Neural progenitor cell (in vitro differentiated cells): ENCODE results near the gene CPT1B.

Experiments used
- CTCF ChIP-seq: fragments of 200-600 bp; sonication (generic); IDR thresholded peaks from 2 replicates; pipeline ENCODE4 v1.5.1; 2017; ENCODE audit warnings: antibody characterized with exemption, mild to moderate bottlenecking
- EZH2 ChIP-seq: fragments of 200-600 bp; sonication (generic); IDR thresholded peaks from 2 replicates; pipeline ENCODE4 v1.6.1; 2017; ENCODE audit warnings: antibody characterized with exemption, mild to moderate bottlenecking, moderate library complexity
- EZH2phosphoT487 ChIP-seq: fragments of 200-600 bp; sonication (generic); IDR thresholded peaks from 2 replicates; pipeline ENCODE4 v1.6.1; 2017; ENCODE audit warnings: antibody characterized with exemption

- TF ChIP-seq CTCF (no peak), EZH2 (no peak), EZH2phosphoT487 (no peak)
Measured at GRCh38 chr22:50612168-50612527, 33.9 kb upstream of the CPT1B start.
